Smooth muscle cell (in vitro differentiated cells): Measurements from ENCODE around the gene FLOT1. TPM values are rescaled to one million over a fixed set of nuclear protein-coding genes. Genes with fewer than 3 reads are reported as not detected.

ENCODE experiments used
- DNase-seq: peaks from one replicate; lab custom pipeline; 2025; ENCODE audit not compliant: unreplicated experiment; lab: John Stamatoyannopoulos, UW
- H2AFZ ChIP-seq: fragments of 200-600 bp; sonication (generic); 2 replicates; pipeline ENCODE4 v1.6.0; 2016; ENCODE audit warnings: antibody characterized with exemption, low read depth, mild to moderate bottlenecking
- H3F3A ChIP-seq: fragments of 200-600 bp; sonication (generic); 2 replicates; pipeline ENCODE4 v1.6.0; 2017; ENCODE audit warnings: antibody characterized with exemption, low read depth
- H3K27ac ChIP-seq: fragments of 200-600 bp; sonication (generic); 2 replicates; pipeline ENCODE4 v1.5.1; 2016; ENCODE audit warnings: low read depth, mild to moderate bottlenecking
- H3K27me3 ChIP-seq: fragments of 200-600 bp; sonication (generic); 2 replicates; pipeline ENCODE4 v1.6.1; 2016; ENCODE audit warnings: low read depth, mild to moderate bottlenecking
- H3K36me3 ChIP-seq: fragments of 200-600 bp; sonication (generic); 2 replicates; pipeline ENCODE4 v1.5.1; 2016; ENCODE audit warnings: low read depth
- H3K4me1 ChIP-seq: fragments of 200-600 bp; sonication (generic); 2 replicates; pipeline ENCODE4 v1.5.1; 2016; ENCODE audit warnings: low read depth
- H3K4me2 ChIP-seq: fragments of 200-600 bp; sonication (generic); 2 replicates; pipeline ENCODE4 v1.6.0; 2016; ENCODE audit warnings: mild to moderate bottlenecking
- H3K4me3 ChIP-seq: fragments of 200-600 bp; sonication (generic); 2 replicates; pipeline ENCODE4 v1.5.1; 2016; ENCODE audit warnings: mild to moderate bottlenecking
- H3K79me2 ChIP-seq: fragments of 200-600 bp; sonication (generic); 2 replicates; pipeline ENCODE4 v1.6.0; 2016; ENCODE audit warnings: low read depth, mild to moderate bottlenecking
- H3K9ac ChIP-seq: fragments of 200-600 bp; sonication (generic); 2 replicates; pipeline ENCODE4 v1.6.0; 2016; ENCODE audit warnings: low read depth
- H3K9me3 ChIP-seq: fragments of 200-600 bp; sonication (generic); replicated peaks from 2 replicates; pipeline ENCODE4 v1.5.1; 2016; ENCODE audit warnings: low read depth
- H4K20me1 ChIP-seq: fragments of 200-600 bp; sonication (generic); 2 replicates; pipeline ENCODE4 v1.6.0; 2016; ENCODE audit warnings: low read depth
- WGBS: methylation state at CpG from one replicate; pipeline ENCODE4 v1.1.7; 2016; ENCODE audit warnings: low lambda C conversion rate; 5-methylcytosine and 5-hydroxymethylcytosine counted together
- polyA plus RNA-seq: library from polyadenylated mRNA; unstranded; fragments of >200 nt; fragmentation: Nextera tagmentation; extraction: Ambion mirVana; gene quantifications from 2 replicates; pipeline ENCODE4 v1.2.1, GENCODE V29; 2016
- total RNA-seq: library from RNA; depleted of rRNA; stranded (reverse); fragments of >200 nt; gene quantifications from 2 replicates; pipeline ENCODE4 v1.2.3, GENCODE V29; 2014
- TF ChIP-seq, protein P1 (sequence below): fragments of 200-600 bp; sonication (generic); IDR thresholded peaks from 2 replicates; pipeline ENCODE4 v1.5.1; 2017; ENCODE audit warnings: borderline replicate concordance, mild to moderate bottlenecking, antibody characterized with exemption; ENCODE audit not compliant: insufficient read depth, poor library complexity, severe bottlenecking

FLOT1 gene
- total and polyA plus RNA-seq, 2 experiments from 2014 or later = 87.6 to 117 TPM

DNA sequence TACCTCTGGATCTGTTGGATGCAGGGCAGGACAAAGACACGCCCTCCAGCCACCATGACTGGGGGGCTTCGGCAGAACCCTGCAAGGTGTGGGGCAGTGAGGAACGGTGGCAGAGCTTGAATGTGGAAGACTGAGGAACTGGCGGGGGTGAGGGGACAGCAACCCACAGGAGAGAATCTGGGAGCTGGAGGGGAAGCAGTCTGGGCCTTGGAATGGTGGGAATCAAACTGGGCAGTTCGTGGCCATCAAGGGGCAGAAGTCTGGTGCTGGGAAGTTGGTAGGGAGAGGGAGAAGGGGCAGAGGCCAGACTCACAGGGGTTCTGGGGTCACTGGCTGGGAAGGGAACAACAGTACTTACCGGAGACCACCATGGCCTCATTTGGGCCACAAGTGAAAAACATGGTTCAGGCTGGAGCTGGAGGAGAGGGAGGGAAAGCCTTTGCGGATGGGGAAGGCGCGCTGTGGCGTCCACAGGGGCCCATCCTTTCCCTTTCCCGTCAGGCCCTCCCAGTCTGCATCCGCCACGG lies 635 bp downstream of the FLOT1 start:
- no peak for DNase-seq
- TF ChIP-seq, protein P1, sequence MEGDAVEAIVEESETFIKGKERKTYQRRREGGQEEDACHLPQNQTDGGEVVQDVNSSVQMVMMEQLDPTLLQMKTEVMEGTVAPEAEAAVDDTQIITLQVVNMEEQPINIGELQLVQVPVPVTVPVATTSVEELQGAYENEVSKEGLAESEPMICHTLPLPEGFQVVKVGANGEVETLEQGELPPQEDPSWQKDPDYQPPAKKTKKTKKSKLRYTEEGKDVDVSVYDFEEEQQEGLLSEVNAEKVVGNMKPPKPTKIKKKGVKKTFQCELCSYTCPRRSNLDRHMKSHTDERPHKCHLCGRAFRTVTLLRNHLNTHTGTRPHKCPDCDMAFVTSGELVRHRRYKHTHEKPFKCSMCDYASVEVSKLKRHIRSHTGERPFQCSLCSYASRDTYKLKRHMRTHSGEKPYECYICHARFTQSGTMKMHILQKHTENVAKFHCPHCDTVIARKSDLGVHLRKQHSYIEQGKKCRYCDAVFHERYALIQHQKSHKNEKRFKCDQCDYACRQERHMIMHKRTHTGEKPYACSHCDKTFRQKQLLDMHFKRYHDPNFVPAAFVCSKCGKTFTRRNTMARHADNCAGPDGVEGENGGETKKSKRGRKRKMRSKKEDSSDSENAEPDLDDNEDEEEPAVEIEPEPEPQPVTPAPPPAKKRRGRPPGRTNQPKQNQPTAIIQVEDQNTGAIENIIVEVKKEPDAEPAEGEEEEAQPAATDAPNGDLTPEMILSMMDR = no peak
- peak overlapping the region; percentile 84 for H3K4me3 ChIP-seq
- H3K36me3 ChIP-seq = peaks cover 6% of the 10 kb centered on the region
- H2AFZ ChIP-seq = no peak overlapping the region
- H3K27ac ChIP-seq = peak overlapping the region; percentile 94
- H3K9me3 ChIP-seq = no peaks in the 10 kb centered on the region
- WGBS = 27% methylated on average over 10 of the region's 13 CpGs
- peak overlapping the region; percentile 87 for H3K4me2 ChIP-seq
- no peaks in the 10 kb centered on the region for H3K4me1 ChIP-seq
- peak overlapping the region; percentile 7 for H3K9ac ChIP-seq
- peaks cover 18% of the 10 kb centered on the region for H3F3A ChIP-seq
- no peaks in the 10 kb centered on the region for H3K27me3 ChIP-seq
- peaks cover 43% of the 10 kb centered on the region for H3K79me2 ChIP-seq
- peaks cover 48% of the 10 kb centered on the region for H4K20me1 ChIP-seq

DNA sequence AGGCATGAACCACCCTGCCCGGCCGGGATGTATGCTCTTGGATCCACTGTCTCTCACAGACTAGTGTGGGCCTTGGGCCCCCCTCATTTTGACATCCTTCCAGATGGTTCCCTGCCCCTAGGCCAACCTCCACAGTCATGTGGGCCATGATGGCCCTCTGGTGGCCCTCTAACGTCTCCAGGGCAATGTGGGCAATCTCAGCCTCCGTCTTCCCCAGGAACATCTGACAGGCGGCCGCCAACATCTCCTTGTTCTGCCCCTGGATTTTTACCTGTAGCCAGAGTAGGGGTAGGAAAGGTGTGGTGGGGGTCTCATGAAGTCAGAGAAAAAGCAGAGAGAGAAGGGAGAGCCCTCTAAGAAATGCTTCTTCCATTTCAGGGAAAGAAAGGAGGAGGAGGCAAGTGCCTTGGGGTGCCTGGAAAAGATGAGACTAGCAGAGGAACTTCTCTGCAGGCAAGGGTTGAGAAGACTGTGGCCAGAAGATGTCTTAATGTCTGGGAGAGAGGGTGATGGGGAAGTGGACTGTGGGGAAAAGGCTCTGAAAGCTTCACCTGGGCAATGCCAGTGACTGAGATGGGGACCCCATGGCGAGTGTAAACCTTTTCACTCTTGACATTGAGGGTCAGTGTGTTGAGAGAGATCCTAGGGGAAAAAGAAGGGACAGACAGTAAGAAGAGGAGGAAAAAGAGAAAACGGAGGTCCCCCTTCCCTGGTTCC lies 1.3 kb downstream of the FLOT1 start:
- peaks cover 43% of the 10 kb centered on the region for H3K79me2 ChIP-seq
- H3K4me2 ChIP-seq = peak overlapping the region; percentile 87
- peaks cover 18% of the 10 kb centered on the region for H3F3A ChIP-seq
- no peak overlapping the region for H3K9ac ChIP-seq
- whole genome bisulfite sequencing = 88% methylated on average over 8 of the region's 8 CpGs
- peak overlapping the region; percentile 84 for H3K4me3 ChIP-seq
- no peaks in the 10 kb centered on the region for H3K9me3 ChIP-seq
- no peaks in the 10 kb centered on the region for H3K4me1 ChIP-seq
- TF ChIP-seq, protein P1 = no peak
- no peaks in the 10 kb centered on the region for H3K27me3 ChIP-seq
- DNase-seq = no peak
- peaks cover 6% of the 10 kb centered on the region for H3K36me3 ChIP-seq
- peak overlapping the region; percentile 94 for H3K27ac ChIP-seq
- H4K20me1 ChIP-seq = peaks cover 52% of the 10 kb centered on the region
- H2AFZ ChIP-seq = no peak overlapping the region

DNA sequence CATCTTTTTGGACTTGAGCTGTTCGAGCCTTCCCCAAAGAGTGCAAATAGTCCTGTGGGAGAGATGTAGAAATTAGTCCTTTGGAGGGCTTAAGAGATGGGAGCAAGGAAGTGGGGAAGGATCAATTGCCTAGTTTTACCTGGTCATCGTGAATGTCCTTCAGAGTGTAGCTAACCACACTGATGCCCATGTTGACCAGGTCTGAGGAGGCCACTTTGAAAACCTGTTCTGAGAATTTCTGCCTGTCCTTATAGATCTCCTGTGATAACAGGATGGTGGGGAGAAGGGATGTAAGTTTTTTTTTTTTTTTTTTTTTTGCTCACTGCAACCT lies 2.0 kb downstream of the FLOT1 start:
- Histone ChIP-seq H2AFZ (no peak overlapping the region), H3K4me2 (peak overlapping the region; percentile 87)

More for the DNA sequence above, 2.0 kb downstream of the FLOT1 start:
- peaks cover 43% of the 10 kb centered on the region for H3K79me2 ChIP-seq
- H3K4me1 ChIP-seq = no peaks in the 10 kb centered on the region
- H3K9me3 ChIP-seq = no peaks in the 10 kb centered on the region
- peaks cover 12% of the 10 kb centered on the region for H3K36me3 ChIP-seq
- TF ChIP-seq, protein P1 = no peak
- no peaks in the 10 kb centered on the region for H3K27me3 ChIP-seq
- H3F3A ChIP-seq = peaks cover 18% of the 10 kb centered on the region
- H3K9ac ChIP-seq = no peak overlapping the region
- no peak for DNase-seq
- no peak overlapping the region for H3K4me3 ChIP-seq
- WGBS = 98% methylated on average over 2 of the region's 2 CpGs
- H4K20me1 ChIP-seq = peaks cover 59% of the 10 kb centered on the region
- peak overlapping the region; percentile 30 for H3K27ac ChIP-seq
